GM12872 (cell line): ENCODE results near the gene OSBPL10.

Experiments
- TF ChIP-seq, protein P1 (sequence below): IDR thresholded peaks from 3 replicates; pipeline ENCODE4 v1.5.1; 2011; ENCODE audit warnings: low read depth, mild to moderate bottlenecking, low read length, moderate library complexity; ENCODE audit not compliant: insufficient read depth

The OSBPL10 gene

DNA sequence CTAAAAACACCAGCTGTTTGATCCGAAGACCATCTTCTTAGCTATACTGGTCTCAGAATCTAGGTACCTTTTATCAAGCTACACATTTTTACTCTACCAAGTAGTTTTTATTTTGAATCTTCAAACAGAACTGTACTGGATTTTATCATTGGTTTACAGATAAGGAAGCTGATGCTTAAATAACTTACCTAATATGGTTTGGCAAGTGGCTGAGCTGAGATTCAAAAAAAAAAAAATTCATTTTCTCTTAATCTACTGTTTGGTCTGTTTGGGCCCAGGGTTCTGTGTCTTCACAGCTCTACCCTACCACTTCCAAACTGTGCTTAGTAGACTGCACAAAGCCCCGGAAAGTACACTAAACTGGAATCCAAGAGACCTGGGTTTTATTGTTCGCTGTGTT is 36.2 kb upstream of the OSBPL10 start:
- TF ChIP-seq, protein P1, sequence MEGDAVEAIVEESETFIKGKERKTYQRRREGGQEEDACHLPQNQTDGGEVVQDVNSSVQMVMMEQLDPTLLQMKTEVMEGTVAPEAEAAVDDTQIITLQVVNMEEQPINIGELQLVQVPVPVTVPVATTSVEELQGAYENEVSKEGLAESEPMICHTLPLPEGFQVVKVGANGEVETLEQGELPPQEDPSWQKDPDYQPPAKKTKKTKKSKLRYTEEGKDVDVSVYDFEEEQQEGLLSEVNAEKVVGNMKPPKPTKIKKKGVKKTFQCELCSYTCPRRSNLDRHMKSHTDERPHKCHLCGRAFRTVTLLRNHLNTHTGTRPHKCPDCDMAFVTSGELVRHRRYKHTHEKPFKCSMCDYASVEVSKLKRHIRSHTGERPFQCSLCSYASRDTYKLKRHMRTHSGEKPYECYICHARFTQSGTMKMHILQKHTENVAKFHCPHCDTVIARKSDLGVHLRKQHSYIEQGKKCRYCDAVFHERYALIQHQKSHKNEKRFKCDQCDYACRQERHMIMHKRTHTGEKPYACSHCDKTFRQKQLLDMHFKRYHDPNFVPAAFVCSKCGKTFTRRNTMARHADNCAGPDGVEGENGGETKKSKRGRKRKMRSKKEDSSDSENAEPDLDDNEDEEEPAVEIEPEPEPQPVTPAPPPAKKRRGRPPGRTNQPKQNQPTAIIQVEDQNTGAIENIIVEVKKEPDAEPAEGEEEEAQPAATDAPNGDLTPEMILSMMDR = no peak

DNA sequence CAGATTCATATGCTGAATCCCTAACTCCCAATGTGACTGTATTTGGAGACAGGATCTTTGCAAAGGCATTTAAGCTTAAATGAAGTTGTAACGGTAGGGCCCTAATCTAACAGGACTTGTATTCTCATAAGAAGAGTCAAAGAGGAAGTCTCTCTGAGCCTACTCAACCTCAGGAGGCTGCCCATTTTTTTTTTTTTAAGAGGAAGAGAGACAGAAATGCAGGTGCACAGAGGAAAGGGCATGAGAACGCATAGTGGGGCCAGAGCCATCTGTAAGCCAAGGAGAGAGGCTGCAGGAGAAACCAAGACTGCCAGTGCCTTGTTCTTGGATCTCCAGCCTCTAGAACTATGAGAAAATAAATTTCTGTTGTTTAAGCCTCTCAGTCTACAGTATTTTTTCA is 28.9 kb upstream of the OSBPL10 start:
- TF ChIP-seq, protein P1 = no peak

GRCh38 chr3:32009101-32009500 is 28.0 kb upstream of the OSBPL10 start:
- TF ChIP-seq, protein P1 = no peak

GRCh38 chr3:32004113-32004765 is 23.2 kb upstream of the OSBPL10 start:
- TF ChIP-seq, protein P1 = no peak

- TF ChIP-seq, protein P1 = no peak
These were observed 22.3 kb upstream of the OSBPL10 start for GRCh38 chr3:32003380-32003779.

GRCh38 chr3:32002561-32003368 is 21.7 kb upstream of the OSBPL10 start:
- TF ChIP-seq, protein P1 = no peak

DNA sequence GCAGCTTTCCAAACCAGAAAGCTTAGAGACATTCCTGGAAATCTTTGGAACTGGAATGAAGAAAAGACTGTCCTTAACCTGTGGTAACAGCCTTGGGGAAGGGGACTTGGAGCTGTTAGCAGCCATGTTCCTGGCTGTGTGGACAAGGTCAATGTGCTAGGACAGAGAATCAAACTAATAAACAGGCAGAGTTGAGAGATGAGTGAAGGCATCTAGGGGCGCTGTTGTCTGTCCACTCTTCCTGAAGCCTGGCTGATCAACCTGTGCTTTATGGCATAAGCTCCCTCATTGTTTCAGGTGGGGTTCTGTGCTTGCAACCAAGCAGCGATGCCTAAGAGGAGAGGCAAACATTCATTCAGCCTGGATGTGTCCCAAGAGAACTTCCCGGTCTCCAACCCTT is 19.8 kb upstream of the OSBPL10 start:
- TF ChIP-seq, protein P1 = no peak
